GM12874 (cell line): ENCODE results near the gene SLC12A1.

ENCODE experiments used
- CTCF ChIP-seq: IDR thresholded peaks from 2 replicates; pipeline ENCODE4 v1.5.1; 2011; ENCODE audit warnings: low read depth, mild to moderate bottlenecking, control low read depth, low read length, moderate library complexity; ENCODE audit not compliant: insufficient read depth

SLC12A1 gene

DNA sequence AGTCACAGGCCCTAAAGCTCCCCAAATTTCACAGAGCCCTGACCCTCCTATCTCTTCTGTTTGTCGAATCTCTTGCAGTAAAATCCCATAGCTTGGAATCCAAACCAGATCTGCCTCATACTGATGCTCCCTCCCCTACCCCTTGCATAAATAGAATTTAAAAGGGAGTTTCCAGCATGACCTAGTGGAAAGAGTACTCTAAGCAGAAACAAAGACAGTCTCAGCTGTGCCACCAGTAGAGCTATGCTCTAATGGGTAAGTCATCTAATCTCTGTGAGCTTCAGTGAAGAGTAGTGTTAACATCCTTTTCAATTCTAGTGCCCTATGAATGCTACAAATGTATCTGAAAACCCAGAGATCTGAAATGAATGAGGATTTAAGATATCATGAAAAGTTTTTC, 4.0 kb upstream of the SLC12A1 start:
- no peak for TF ChIP-seq CTCF

DNA sequence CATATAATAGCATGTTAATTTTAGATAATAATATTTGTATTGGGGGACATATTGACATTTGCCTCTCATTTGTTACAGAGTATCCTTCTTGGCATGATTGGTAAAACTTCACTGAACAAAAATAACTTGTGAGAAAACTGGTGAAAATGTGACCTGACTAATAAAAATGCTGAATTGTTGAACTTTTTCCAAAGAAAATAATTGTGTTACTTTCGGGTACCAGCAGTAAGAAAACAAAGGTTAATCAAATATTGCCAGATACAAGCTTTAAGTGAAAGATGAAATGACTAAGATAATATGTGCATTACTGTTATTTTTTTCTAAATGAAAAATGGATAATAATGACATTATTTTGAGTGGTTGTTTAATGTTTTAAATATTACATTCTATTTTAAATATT, 15.2 kb downstream of the SLC12A1 start:
- TF ChIP-seq CTCF: no peak

GRCh38 chr15:48221885-48222284, 15.8 kb downstream of the SLC12A1 start:
- TF ChIP-seq CTCF: no peak

DNA sequence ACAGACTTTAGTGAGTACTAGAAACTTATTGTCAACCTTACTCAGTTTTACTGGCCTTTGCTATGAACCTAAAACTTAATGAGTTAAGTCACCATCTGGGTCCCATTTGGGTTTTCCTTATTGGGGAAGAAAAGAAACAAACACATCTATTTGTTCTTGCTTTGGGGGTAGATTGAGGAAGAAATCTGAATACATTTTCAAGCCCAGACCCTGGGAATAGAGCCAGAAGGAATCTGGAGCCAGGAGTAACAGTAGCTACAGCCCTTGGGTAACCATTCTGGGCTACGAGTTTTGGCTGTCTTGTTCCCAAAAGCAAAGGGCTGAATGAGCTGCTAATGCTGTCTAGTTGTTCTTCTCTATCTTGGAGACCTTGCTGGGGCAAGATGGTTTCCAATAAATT, 16.5 kb downstream of the SLC12A1 start:
- no peak for TF ChIP-seq CTCF

GRCh38 chr15:48225771-48226170, 19.7 kb downstream of the SLC12A1 start:
- no peak for TF ChIP-seq CTCF

DNA sequence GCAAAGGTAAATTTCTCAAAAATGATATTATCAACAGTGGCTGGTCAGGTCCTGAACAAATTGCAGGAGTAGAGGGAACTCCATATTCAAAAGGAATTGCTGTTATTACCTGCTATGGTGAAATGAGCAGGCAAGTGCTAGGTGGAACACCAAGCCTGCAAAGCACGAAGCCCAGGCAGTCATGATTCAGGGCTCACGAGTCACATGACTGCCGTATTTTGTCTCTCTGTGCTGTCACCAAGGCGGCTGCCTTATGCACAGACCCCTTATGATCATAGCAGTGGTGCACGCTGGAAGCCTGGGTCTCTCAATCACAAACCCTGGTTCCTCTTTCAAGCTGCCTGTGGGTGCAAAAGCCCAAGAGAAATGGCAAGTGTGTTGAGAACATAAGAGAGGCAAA, 24.4 kb downstream of the SLC12A1 start:
- TF ChIP-seq CTCF: no peak

DNA sequence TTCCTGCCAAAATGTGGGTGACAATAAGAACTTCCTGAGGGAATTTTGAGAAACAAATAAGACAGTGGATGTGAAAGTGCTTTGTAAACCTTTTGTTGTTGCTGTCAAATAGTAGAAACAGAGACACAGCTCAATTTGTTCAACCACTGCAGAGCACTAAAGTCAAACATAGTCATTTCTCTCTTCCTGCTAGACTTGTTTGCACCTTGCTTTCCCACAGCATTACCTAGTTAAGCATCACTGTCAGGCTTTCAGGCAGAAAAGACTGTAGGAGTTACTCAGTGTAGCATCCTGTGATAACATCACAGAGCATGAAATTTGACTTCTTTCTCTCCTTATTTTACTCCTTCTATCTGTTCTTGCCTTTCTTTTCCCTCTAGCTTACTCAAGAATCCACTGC, 27.1 kb downstream of the SLC12A1 start:
- no peak for TF ChIP-seq CTCF

DNA sequence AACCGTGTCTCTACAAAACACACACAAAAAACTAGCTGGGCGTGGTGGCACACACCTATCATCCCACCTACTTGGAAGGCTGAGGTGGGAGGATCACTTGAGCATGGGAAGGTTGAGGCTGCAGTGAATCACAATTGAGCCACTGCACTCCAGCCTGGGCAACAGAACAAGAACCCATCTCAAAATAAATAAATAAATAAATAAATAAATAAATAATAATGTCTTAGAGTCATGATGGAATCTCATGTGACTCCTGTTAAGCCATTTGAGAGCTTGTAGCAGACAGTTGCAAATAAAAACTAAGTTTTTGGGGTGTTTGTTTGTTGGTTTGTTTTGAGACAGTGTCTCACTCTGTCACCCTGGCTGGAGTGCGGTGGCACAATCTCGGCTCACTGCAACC, 33.2 kb downstream of the SLC12A1 start:
- TF ChIP-seq CTCF: no peak
